GM15510 (cell line): ENCODE data around the gene DHRS7B.

Source experiments
- POLR2A ChIP-seq: IDR thresholded peaks from 3 replicates; pipeline ENCODE4 v1.6.1; 2011; ENCODE audit warnings: borderline replicate concordance; ENCODE audit not compliant: insufficient read length; ENCODE audit errors: extremely low read depth

The DHRS7B gene

DNA sequence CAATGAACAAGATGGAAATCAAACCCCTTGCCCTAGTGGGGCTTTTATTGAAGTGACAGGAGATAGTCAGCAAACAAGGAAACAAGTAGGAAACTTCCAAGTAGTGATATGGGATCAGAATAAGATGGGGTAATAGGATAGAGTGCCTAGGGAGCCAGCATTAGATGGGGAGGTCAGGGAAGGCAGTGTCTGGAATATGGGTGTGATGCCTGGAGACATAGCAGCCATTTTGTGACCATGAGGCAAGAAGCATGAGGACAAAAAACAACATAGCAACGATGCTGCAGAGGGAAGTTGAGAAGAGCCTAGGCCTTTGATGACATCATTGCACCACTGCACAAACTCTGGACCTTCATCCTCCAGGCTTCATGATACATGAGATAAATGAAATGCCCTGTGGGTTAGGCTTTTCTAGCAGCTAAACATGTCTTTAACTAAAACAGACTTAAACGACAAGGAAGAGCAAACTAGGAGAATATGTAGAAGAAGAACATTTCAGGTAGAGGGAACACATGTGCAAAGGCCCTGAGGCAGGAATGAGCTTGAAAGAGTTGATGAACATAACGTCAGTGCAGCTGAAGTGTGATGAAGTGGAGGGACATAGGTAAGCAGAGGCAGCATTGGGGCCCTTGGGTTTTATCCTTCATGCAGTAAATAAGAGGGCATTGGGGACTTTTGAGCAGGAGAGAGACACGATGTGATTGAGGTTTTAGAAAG lies 105.4 kb downstream of the DHRS7B start:
- TF ChIP-seq POLR2A, result no peak

DNA sequence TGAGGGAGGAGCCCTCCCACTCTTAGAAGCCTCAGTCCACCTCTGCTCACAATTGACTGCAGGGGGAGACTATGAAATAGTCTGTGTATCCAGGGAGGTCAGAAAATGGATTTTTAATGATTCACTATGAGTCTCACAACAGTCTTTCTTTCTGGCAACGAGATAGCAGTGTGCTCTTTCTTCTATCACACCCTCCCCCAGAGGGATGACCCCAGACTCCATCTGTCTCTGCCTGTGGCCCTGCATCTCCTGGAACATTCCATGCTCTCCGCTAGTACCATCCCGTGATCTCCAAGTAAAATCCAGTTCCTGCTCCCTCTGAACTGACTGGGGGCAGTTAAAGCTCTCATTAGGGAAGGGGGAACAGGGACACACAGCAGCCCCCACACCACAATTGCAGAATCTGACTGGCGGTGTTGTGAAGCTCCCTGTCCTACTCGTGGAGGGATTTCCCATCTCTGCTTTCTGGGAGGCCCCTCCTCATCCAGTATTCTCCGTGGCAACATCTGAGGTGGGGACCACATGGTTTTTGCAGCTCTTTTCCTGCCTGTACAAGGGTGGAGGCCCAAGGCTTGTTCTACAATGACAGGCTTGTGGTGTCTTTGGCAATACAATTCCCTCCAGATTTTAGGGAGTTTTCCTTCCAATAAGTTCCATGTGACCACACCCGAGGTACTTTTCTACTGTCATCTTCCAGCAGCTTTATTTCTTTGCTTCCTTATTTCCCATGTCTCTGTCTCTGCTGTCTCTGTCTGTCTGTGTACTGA lies 107.0 kb downstream of the DHRS7B start:
- no peak for TF ChIP-seq POLR2A

- TF ChIP-seq POLR2A, result no peak
Measured at GRCh38 chr17:21235921-21236320, 109.2 kb downstream of the DHRS7B start.

DNA sequence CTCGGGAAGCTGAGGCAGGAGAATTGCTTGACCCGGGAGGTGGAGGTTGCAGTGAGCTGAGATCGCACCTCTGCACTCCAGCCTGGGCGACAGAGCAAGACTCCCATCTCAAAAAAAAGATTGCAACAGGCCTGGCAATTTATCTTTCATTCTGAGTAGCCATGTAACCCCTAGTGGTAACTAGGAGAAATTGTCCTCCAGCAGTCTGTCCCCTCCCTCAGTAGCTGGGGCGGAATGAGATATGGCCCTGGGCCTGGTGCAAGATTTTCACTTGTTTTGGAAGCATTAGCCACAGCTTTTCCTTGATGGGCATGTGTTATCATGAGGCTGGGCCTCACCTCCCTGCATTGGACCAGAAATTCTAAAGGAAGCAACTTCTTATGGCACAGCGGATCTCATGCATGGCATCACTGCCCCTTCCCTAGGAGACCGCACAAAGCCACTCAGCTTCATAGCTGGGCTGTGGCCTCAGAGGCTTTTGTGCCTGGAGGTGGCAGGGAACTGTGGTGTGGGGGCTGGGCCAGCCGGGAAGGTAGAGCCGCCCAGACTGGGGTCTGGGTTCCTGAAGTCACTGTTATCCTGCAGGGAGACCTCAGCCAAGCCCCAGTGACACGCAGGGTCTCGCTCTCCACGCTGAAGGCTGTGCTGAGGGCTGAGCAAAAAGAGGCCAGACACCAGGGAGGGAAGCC lies 113.1 kb downstream of the DHRS7B start:
- TF ChIP-seq POLR2A, result no peak

GRCh38 chr17:21240369-21241055 lies 113.7 kb downstream of the DHRS7B start:
- TF ChIP-seq POLR2A, result no peak
